ENCODE results near the gene PRND.

DNA sequence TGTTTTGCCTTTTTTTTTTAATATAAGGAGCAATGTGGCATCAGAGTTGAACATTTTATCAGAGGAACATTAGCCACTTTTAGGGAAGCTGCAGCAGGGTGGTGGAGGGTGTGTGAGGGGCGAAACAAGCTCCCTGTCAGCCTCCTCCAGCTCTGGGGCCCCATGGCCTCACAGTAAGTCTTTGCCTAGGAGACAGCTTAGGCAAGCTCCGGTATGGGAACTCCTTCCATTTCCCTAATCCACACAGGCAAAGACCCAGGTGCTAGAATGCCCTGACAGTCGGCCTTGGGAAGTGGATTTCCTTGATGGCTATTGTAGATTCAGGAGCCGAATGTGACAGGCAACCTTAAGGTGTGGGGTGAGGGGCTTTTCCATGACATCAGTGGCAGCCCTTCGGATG, 862 bp downstream of the PRND start:
- TF ChIP-seq TAF1 (IDR thresholded peaks at IDR 0.05; ENCODE audit: low read depth, low read length) (no peak), PHF8 (conservative IDR thresholded peaks at IDR 0.05; ENCODE audit: low read depth, low read length) (no peak), MAFK (IDR thresholded peaks at IDR 0.05; ENCODE audit: low read depth, low read length) (no peak), EZH2 (IDR thresholded peaks at IDR 0.05; ENCODE audit: low read depth, low read length, severe bottlenecking) (no peak), SUZ12 (IDR thresholded peaks at IDR 0.05; ENCODE audit: low read length) (no peak), SIRT6 (IDR thresholded peaks at IDR 0.05; ENCODE audit: low read length) (no peak), POLR2A (IDR thresholded peaks at IDR 0.05; ENCODE audit: control extremely low read depth in 1 of 2, low read depth in 2 of 2, low read length in 2 of 2) (no peak), CHD1 (IDR thresholded peaks at IDR 0.05; ENCODE audit: low read depth, low read length) (no peak), RAD21 (IDR thresholded peaks at IDR 0.05 in 1 of 2, conservative IDR thresholded peaks at IDR 0.05 in 1 of 2; ENCODE audit: low read depth in 2 of 2, low read length in 2 of 2) (no peak), SRF (IDR thresholded peaks at IDR 0.05; ENCODE audit: low read depth, low read length) (no peak), JUND (IDR thresholded peaks at IDR 0.05; ENCODE audit: low read length) (no peak), JUN (IDR thresholded peaks at IDR 0.05; ENCODE audit: low read depth, low read length) (no peak)
- TF ChIP-seq, protein P1, sequence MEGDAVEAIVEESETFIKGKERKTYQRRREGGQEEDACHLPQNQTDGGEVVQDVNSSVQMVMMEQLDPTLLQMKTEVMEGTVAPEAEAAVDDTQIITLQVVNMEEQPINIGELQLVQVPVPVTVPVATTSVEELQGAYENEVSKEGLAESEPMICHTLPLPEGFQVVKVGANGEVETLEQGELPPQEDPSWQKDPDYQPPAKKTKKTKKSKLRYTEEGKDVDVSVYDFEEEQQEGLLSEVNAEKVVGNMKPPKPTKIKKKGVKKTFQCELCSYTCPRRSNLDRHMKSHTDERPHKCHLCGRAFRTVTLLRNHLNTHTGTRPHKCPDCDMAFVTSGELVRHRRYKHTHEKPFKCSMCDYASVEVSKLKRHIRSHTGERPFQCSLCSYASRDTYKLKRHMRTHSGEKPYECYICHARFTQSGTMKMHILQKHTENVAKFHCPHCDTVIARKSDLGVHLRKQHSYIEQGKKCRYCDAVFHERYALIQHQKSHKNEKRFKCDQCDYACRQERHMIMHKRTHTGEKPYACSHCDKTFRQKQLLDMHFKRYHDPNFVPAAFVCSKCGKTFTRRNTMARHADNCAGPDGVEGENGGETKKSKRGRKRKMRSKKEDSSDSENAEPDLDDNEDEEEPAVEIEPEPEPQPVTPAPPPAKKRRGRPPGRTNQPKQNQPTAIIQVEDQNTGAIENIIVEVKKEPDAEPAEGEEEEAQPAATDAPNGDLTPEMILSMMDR (IDR thresholded peaks at IDR 0.05; ENCODE audit: control extremely low read depth in 1 of 3, insufficient read depth in 1 of 3, low read depth in 1 of 3, low read length in 3 of 3), result no peak
- TF ChIP-seq, protein P2, sequence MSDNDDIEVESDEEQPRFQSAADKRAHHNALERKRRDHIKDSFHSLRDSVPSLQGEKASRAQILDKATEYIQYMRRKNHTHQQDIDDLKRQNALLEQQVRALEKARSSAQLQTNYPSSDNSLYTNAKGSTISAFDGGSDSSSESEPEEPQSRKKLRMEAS (IDR thresholded peaks at IDR 0.05), result no peak
